Neural cell (in vitro differentiated cells): Measurements from ENCODE around the gene RIN3. TPM values are rescaled to one million over a fixed set of nuclear protein-coding genes. Genes with fewer than 3 reads are reported as not detected.

Source experiments
- H2AFZ ChIP-seq: fragments of 200-600, 300-800 bp; sonication (generic), shearing (Covaris generic); 2 replicates; pipeline ENCODE4 v1.6.0; 2014; ENCODE audit warnings: low read depth, mild to moderate bottlenecking, antibody characterized with exemption, low read length, moderate library complexity
- H3F3A ChIP-seq: fragments of 200-600 bp; shearing (Covaris generic); 2 replicates; pipeline ENCODE4 v1.6.1; 2016; ENCODE audit warnings: mild to moderate bottlenecking, moderate library complexity, mixed read lengths, antibody characterized with exemption, low read length; ENCODE audit not compliant: insufficient read depth, poor library complexity, severe bottlenecking
- H3K27ac ChIP-seq: fragments of 200-600, 300-800 bp; sonication (generic), shearing (Covaris generic); 2 replicates; pipeline ENCODE4 v1.5.1; 2014; ENCODE audit warnings: mild to moderate bottlenecking, low read length, moderate library complexity
- H3K27me3 ChIP-seq: fragments of 300-800, 200-600 bp; sonication (generic), shearing (Covaris generic); 2 replicates; pipeline ENCODE4 v1.6.0; 2014; ENCODE audit warnings: mild to moderate bottlenecking, low read depth, low read length, moderate library complexity; ENCODE audit not compliant: insufficient read depth
- H3K36me3 ChIP-seq: fragments of 300-800, 200-600 bp; sonication (generic), shearing (Covaris generic); 2 replicates; pipeline ENCODE4 v1.5.1; 2014; ENCODE audit warnings: mild to moderate bottlenecking, antibody characterized with exemption, low read length, moderate library complexity; ENCODE audit not compliant: insufficient read depth
- H3K4me2 ChIP-seq: fragments of 300-800, 200-600 bp; sonication (generic), shearing (Covaris generic); 2 replicates; pipeline ENCODE4 v1.6.0; 2014; ENCODE audit warnings: mild to moderate bottlenecking, low read length
- H3K4me3 ChIP-seq: fragments of 300-800, 200-600 bp; sonication (generic), shearing (Covaris generic); 2 replicates; pipeline ENCODE4 v1.5.1; 2014; ENCODE audit warnings: mild to moderate bottlenecking, low read length, moderate library complexity
- H3K79me2 ChIP-seq: fragments of 200-600 bp; shearing (Covaris generic); replicated peaks from 2 replicates; pipeline ENCODE4 v1.6.0; 2014; ENCODE audit warnings: mild to moderate bottlenecking, low read length, moderate library complexity; ENCODE audit not compliant: insufficient read depth
- H3K9ac ChIP-seq: fragments of 300-800, 200-600 bp; sonication (generic), shearing (Covaris generic); 2 replicates; pipeline ENCODE4 v1.6.1; 2016; ENCODE audit warnings: mild to moderate bottlenecking, low read length, mixed read lengths
- H3K9me2 ChIP-seq: fragments of 200-600 bp; shearing (Covaris generic); 2 replicates; pipeline ENCODE4 v1.6.1; 2016; ENCODE audit warnings: mild to moderate bottlenecking, low read length, mixed read lengths; ENCODE audit not compliant: insufficient read depth
- H3K9me3 ChIP-seq: fragments of 200-600, 300-800 bp; sonication (generic), shearing (Covaris generic); 2 replicates; pipeline ENCODE4 v1.6.1; 2016; ENCODE audit warnings: mild to moderate bottlenecking, mixed run types, low read length, moderate library complexity, mixed read lengths
- H4K20me1 ChIP-seq: fragments of 200-600 bp; shearing (Covaris generic); 2 replicates; pipeline ENCODE4 v1.6.1; 2016; ENCODE audit warnings: mild to moderate bottlenecking, mixed run types; ENCODE audit not compliant: insufficient read depth
- EP300 ChIP-seq: fragments of 450-650 bp; conservative IDR thresholded peaks from 2 replicates; pipeline ENCODE4 v1.6.1; 2014; ENCODE audit warnings: antibody characterized with exemption, mild to moderate bottlenecking, moderate library complexity; ENCODE audit not compliant: poor library complexity, severe bottlenecking
- EZH2 ChIP-seq: fragments of 200-600, 300-800 bp; shearing (Covaris generic), sonication (generic); IDR thresholded peaks from 2 replicates; pipeline ENCODE4 v1.6.1; 2014; ENCODE audit warnings: antibody characterized with exemption, low read length, borderline replicate concordance, mild to moderate bottlenecking; ENCODE audit not compliant: insufficient read depth, poor library complexity, severe bottlenecking
- MXI1 ChIP-seq: fragments of 450-650 bp; conservative IDR thresholded peaks from 2 replicates; pipeline ENCODE4 v1.6.1; 2014; ENCODE audit warnings: antibody characterized with exemption, mild to moderate bottlenecking; ENCODE audit not compliant: poor library complexity, severe bottlenecking
- POLR2AphosphoS5 ChIP-seq: IDR thresholded peaks from 2 replicates; pipeline ENCODE4 v1.6.1; 2012
- RAD21 ChIP-seq: fragments of 450-650 bp; conservative IDR thresholded peaks from 2 replicates; pipeline ENCODE4 v1.6.1; 2014; ENCODE audit warnings: antibody characterized with exemption, mild to moderate bottlenecking, moderate library complexity
- SMC3 ChIP-seq: fragments of 450-650 bp; conservative IDR thresholded peaks from 2 replicates; pipeline ENCODE4 v1.6.1; 2014; ENCODE audit warnings: antibody characterized with exemption, mild to moderate bottlenecking, moderate library complexity; ENCODE audit not compliant: poor library complexity
- TAF1 ChIP-seq: IDR thresholded peaks from 2 replicates; pipeline ENCODE4 v1.6.1; 2012; ENCODE audit warnings: low read depth
- polyA plus RNA-seq: library from polyadenylated mRNA; depleted of rRNA; stranded (reverse); fragments of >200 nt; gene quantifications from 2 replicates; pipeline ENCODE4 v1.2.3, GENCODE V29; 2014
- TF ChIP-seq, protein P1 (sequence below): fragments of 450-650 bp; IDR thresholded peaks from 2 replicates; pipeline ENCODE4 v1.5.1; 2014; ENCODE audit warnings: antibody characterized with exemption, mild to moderate bottlenecking, moderate library complexity; ENCODE audit not compliant: poor library complexity, severe bottlenecking
- TF ChIP-seq, protein P2 (sequence below): IDR thresholded peaks from 2 replicates; pipeline ENCODE4 v1.6.1; 2012; ENCODE audit warnings: borderline replicate concordance

Gene RIN3
- polyA plus RNA-seq, 1 donor from 2014 or later, result not detected

DNA sequence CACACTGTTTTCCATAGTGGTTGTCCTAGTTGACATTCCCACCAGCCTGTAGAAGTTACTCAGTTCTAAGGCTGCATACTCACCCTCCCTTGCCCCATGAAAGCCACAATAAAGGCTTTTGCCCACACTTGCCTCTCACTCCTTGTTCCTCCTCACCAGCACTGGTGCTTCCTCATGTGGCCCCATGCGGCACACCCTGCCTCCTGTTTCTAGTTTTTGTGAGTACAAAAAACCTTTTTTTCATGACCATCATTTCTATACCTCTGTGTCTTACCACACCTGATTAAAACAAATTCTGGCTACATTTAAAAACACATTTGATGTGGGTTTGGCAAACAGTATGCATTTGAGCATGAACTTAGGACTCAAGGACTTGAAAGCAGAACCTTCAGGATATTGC is 40.7 kb upstream of the RIN3 start:
- H4K20me1 ChIP-seq, result no peaks in the 10 kb centered on the region
- H3K9ac ChIP-seq, result no peak overlapping the region
- TF ChIP-seq TAF1 (no peak), MXI1 (no peak), EZH2 (no peak), EP300 (no peak), SMC3 (no peak), POLR2AphosphoS5 (no peak), RAD21 (no peak)
- TF ChIP-seq, protein P1, sequence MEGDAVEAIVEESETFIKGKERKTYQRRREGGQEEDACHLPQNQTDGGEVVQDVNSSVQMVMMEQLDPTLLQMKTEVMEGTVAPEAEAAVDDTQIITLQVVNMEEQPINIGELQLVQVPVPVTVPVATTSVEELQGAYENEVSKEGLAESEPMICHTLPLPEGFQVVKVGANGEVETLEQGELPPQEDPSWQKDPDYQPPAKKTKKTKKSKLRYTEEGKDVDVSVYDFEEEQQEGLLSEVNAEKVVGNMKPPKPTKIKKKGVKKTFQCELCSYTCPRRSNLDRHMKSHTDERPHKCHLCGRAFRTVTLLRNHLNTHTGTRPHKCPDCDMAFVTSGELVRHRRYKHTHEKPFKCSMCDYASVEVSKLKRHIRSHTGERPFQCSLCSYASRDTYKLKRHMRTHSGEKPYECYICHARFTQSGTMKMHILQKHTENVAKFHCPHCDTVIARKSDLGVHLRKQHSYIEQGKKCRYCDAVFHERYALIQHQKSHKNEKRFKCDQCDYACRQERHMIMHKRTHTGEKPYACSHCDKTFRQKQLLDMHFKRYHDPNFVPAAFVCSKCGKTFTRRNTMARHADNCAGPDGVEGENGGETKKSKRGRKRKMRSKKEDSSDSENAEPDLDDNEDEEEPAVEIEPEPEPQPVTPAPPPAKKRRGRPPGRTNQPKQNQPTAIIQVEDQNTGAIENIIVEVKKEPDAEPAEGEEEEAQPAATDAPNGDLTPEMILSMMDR, result no peak
- TF ChIP-seq, protein P2, sequence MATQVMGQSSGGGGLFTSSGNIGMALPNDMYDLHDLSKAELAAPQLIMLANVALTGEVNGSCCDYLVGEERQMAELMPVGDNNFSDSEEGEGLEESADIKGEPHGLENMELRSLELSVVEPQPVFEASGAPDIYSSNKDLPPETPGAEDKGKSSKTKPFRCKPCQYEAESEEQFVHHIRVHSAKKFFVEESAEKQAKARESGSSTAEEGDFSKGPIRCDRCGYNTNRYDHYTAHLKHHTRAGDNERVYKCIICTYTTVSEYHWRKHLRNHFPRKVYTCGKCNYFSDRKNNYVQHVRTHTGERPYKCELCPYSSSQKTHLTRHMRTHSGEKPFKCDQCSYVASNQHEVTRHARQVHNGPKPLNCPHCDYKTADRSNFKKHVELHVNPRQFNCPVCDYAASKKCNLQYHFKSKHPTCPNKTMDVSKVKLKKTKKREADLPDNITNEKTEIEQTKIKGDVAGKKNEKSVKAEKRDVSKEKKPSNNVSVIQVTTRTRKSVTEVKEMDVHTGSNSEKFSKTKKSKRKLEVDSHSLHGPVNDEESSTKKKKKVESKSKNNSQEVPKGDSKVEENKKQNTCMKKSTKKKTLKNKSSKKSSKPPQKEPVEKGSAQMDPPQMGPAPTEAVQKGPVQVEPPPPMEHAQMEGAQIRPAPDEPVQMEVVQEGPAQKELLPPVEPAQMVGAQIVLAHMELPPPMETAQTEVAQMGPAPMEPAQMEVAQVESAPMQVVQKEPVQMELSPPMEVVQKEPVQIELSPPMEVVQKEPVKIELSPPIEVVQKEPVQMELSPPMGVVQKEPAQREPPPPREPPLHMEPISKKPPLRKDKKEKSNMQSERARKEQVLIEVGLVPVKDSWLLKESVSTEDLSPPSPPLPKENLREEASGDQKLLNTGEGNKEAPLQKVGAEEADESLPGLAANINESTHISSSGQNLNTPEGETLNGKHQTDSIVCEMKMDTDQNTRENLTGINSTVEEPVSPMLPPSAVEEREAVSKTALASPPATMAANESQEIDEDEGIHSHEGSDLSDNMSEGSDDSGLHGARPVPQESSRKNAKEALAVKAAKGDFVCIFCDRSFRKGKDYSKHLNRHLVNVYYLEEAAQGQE, result no peak
- no peaks in the 10 kb centered on the region for H3K9me3 ChIP-seq
- no peaks in the 10 kb centered on the region for H3F3A ChIP-seq
- H3K9me2 ChIP-seq, result no peaks in the 10 kb centered on the region
- no peaks in the 10 kb centered on the region for H3K27me3 ChIP-seq
- H3K4me3 ChIP-seq, result no peak overlapping the region
- H3K79me2 ChIP-seq, result no peaks in the 10 kb centered on the region
- no peak overlapping the region for H3K4me2 ChIP-seq
- H3K36me3 ChIP-seq, result no peaks in the 10 kb centered on the region
- no peak overlapping the region for H2AFZ ChIP-seq
- H3K27ac ChIP-seq, result no peak overlapping the region

DNA sequence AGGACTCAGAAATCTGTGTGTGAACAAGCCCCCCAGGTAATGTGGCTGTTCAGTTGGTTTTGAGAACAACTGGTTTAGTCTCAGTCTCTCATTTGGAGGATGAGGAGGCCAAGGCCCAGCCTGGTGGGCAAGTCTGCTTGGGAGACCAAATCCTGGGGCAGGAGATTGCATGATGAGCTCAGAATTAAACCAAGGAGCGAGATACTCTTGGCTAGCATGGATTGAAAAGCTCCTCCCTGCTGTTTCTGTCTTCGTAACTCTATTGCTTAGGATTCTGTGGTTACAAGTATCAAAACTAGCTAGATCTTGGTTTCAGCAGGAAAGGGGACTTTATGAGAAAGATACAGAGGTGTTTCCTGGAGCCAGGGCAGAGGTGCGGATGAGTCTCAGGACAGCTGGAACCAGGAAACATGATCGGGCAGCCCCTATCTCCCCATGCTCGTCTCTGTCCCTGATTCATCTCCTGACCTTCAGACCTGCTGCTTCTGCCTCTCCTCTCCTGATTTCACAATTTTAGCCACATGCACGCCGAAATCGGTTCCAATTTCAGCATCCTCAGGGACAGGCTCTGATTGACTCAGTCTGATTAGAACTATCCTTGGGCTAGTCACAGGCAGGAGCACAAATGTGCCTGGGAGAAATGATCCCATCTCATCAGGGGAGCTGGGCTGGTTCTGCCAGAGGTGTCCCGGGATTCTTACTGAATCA is 40.2 kb upstream of the RIN3 start:
- no peak overlapping the region for H3K4me2 ChIP-seq
- H3K9ac ChIP-seq, result no peak overlapping the region
- no peaks in the 10 kb centered on the region for H3K36me3 ChIP-seq
- H3F3A ChIP-seq, result no peaks in the 10 kb centered on the region
- no peaks in the 10 kb centered on the region for H3K79me2 ChIP-seq
- H4K20me1 ChIP-seq, result no peaks in the 10 kb centered on the region
- H3K27me3 ChIP-seq, result no peaks in the 10 kb centered on the region
- H3K9me3 ChIP-seq, result no peaks in the 10 kb centered on the region
- no peak overlapping the region for H3K4me3 ChIP-seq
- no peak overlapping the region for H3K27ac ChIP-seq
- no peak overlapping the region for H2AFZ ChIP-seq
- no peaks in the 10 kb centered on the region for H3K9me2 ChIP-seq
- no peak for TF ChIP-seq EP300
- no peak for TF ChIP-seq EZH2
- TF ChIP-seq, protein P2, result no peak
